HUES64 (cell line): ENCODE measurements around the gene PEX6.
"Not testable (repeated sequence)": the region's sequence is repeated elsewhere in the genome, so short reads cannot be mapped to it uniquely, and the experiment has no call there.

Source experiments
- H3K27ac ChIP-seq: 2 replicates; pipeline ENCODE4 v1.7.0; 2013; ENCODE audit warnings: low read depth, low read length, inconsistent platforms
- H3K27me3 ChIP-seq: 2 replicates; pipeline ENCODE4 v1.6.1; 2013; ENCODE audit warnings: mild to moderate bottlenecking, low read length; ENCODE audit not compliant: insufficient read depth
- H3K36me3 ChIP-seq: 2 replicates; pipeline ENCODE4 v1.6.1; 2013; ENCODE audit warnings: mild to moderate bottlenecking, low read length; ENCODE audit not compliant: insufficient read depth
- H3K4me1 ChIP-seq: 2 replicates; pipeline ENCODE4 v1.6.1; 2013; ENCODE audit warnings: mild to moderate bottlenecking, low read length, moderate library complexity; ENCODE audit not compliant: insufficient read depth
- H3K4me3 ChIP-seq: 2 replicates; pipeline ENCODE4 v1.5.1; 2013; ENCODE audit warnings: mild to moderate bottlenecking, low read length, moderate library complexity
- H3K9ac ChIP-seq: 2 replicates; pipeline ENCODE4 v1.6.1; 2013; ENCODE audit warnings: mild to moderate bottlenecking, low read depth, low read length
- H3K9me3 ChIP-seq: 2 replicates; pipeline ENCODE4 v1.6.1; 2013; ENCODE audit warnings: low read depth, low read length; ENCODE audit not compliant: insufficient read depth
- WGBS: fragments of 150-250, 120-280 bp; methylation state at CpG from one replicate; pipeline ENCODE4 v1.1.7; 2013; ENCODE audit warnings: missing lambda C conversion rate; 5-methylcytosine and 5-hydroxymethylcytosine counted together

The PEX6 gene

DNA sequence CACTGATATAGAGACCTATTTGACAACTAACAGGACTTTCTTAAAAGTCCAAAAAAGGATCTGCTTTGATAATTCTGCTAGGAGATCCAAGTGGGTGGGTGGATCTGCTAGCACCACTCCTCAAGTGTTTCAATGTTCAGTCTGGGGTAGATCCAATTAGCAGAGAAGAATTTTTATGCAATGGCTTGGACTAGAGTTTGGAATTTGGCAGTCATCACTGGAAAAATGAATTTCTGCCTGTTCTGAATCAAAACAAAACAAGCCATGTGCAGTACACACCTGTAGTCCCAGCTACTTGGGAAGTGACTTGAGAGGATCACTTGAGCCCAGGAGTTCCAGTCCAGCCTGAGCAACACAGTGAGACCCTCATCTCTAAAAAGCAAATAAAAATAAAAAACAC lies 31.0 kb downstream of the PEX6 start:
- H3K9me3 ChIP-seq = no peaks in the 10 kb centered on the region
- H3K27me3 ChIP-seq = no peaks in the 10 kb centered on the region
- no peak overlapping the region for H3K4me3 ChIP-seq
- H3K36me3 ChIP-seq = peaks cover 8% of the 10 kb centered on the region; the same call in 1 of the 2 replicates
- H3K4me1 ChIP-seq = no peaks in the 10 kb centered on the region; the same call in 1 of the 2 replicates
- no peak overlapping the region for H3K9ac ChIP-seq
- no peak overlapping the region for H3K27ac ChIP-seq

DNA sequence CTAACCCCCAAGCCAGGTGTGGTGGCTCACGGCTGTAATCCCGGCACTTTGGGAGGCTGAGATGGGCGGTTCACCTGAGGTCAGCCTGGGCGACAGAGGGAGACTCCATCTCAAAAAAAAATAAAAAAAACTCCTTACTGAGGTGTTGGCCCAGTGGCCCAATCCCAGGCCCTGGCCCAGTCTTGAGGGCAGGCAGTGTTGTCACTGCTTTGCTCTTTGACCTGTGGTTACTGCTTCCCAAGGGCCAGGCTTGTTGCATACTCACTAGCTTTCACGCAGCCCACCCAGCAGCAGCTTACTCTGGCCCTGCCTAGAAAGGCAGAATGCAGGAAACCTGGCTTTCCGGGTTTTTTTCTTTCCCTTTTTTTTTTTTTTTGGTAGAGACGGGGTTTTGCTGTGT lies 36.5 kb downstream of the PEX6 start:
- Histone ChIP-seq H3K9ac (no peak overlapping the region), H3K27ac (no peak overlapping the region), H3K27me3 (no peaks in the 10 kb centered on the region), H3K4me1 (no peaks in the 10 kb centered on the region), H3K9me3 (no peaks in the 10 kb centered on the region), H3K36me3 (peaks cover 45% of the 10 kb centered on the region), H3K4me3 (no peak overlapping the region)
- WGBS = 94% methylated on average over 6 of the region's 7 CpGs

DNA sequence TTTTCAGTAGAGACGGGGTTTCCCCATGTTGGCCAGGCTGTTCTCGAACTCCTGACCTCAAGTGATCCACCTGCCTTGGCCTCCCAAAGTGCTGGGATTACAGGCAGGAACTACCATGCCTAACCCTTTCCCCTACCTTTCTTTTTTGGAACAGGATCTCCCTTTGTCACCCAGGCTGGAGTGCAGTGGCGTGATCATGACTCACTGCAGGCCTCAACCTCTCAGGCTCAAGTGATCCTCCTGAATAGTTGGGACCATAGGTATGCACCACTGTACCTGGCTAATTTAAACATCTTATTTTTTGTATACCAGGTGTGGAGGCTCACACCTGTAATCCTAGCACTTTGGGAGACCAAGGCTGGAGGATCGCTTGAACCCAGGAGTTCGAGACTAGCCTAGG lies 37.6 kb downstream of the PEX6 start:
- not testable (repeated sequence) for H3K9ac ChIP-seq, H3K27ac ChIP-seq, H3K4me1 ChIP-seq, H3K4me3 ChIP-seq, H3K27me3 ChIP-seq, H3K9me3 ChIP-seq
- 97% methylated on average over 5 of the region's 5 CpGs for WGBS
- H3K36me3 ChIP-seq = peaks cover 56% of the 10 kb centered on the region

DNA sequence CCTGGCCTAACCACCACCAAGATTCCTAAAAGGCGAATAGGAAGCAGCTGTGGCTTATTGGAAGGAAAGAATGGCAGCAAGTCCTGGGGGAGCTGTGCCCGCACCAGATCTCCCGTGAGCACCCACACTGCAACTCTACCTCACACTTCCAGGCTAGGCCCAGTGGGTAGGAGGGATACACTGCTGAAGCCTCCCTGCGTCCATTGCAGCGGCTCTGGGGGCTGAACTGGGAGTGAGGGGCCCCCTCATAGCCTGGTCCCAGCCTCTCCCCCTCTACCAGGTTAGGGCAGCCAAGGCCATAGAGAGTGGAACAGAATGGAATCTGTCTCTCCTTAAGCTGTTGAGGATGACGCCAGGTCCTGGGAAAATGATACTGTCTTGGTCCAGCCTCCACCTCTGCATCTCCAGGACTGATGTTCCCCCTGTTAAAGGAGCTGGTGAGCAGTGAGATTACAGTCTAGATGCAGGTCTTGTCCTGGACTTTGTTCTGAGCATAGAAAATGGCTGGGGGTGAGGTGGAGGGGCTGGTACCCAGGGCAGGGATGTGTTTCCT lies 38.4 kb downstream of the PEX6 start:
- 100% methylated on average over 4 of the region's 6 CpGs for WGBS
- no peak overlapping the region for H3K4me3 ChIP-seq
- H3K36me3 ChIP-seq = peaks cover 64% of the 10 kb centered on the region
- no peaks in the 10 kb centered on the region for H3K27me3 ChIP-seq
- no peaks in the 10 kb centered on the region for H3K4me1 ChIP-seq
- H3K9ac ChIP-seq = no peak overlapping the region
- H3K27ac ChIP-seq = no peak overlapping the region
- H3K9me3 ChIP-seq = no peaks in the 10 kb centered on the region

DNA sequence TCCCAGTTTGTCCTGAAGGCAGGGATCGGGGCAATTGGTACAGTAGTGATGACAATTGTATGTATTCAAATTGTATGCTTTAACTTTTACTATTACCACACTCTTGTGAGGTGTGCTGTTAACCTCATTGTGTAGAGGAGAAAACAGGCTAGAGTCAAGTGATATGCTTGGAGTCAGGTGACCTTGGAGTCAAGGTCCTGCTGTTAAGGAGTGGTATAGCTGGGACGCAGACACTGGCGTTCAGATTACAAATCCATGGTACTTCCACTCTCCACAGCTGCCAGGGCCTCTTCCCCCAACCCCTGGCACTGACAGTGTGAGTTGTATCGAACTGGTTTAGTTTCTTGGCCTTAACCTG lies 39.2 kb downstream of the PEX6 start:
- Histone ChIP-seq H3K27me3 (no peaks in the 10 kb centered on the region), H3K9ac (no peak overlapping the region), H3K9me3 (no peaks in the 10 kb centered on the region), H3K4me3 (no peak overlapping the region), H3K36me3 (peaks cover 72% of the 10 kb centered on the region), H3K4me1 (no peaks in the 10 kb centered on the region), H3K27ac (no peak overlapping the region)
- 89% methylated on average over 4 of the region's 4 CpGs for WGBS

DNA sequence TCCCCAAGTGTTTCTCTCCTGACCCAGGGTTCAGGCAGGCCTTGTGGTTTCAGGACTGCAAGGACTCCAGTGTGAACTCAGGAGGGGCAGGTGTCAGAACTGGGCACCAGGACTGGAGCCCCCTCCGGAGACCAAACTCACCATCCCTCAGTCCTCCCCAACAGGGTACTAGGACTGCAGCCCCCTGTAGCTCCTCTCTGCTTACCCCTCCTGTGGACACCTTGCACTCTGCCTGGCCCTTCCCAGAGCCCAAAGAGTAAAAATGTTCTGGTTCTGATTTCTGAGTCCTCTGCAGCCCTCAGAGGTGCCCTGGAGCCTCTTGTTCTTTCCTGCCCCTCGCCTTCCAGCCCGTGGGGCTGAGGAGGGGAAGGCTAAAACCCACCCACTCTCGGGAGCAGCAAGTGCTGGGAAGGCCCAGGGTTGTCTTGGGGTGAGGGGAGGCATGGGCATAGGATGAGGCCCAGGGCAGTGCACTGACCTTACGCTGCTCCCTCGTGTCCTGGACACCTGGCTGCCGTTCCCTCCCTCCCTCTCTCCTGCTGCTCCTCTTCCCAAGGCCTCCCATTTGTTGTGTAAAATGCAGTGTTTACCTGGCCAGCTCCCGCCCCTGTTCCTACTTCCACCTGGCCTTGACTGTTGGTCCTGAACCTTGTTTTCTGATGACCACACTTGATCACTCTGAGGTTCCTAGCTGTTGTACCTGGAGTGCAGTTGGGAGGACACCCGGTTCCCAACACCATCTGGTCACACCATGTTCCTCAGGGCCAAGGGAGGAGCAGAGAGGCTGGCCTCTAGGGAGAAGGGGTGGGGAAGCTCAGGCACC lies 39.8 kb downstream of the PEX6 start:
- Histone ChIP-seq H3K4me3 (no peak overlapping the region), H3K9me3 (no peaks in the 10 kb centered on the region), H3K27ac (no peak overlapping the region), H3K27me3 (no peaks in the 10 kb centered on the region), H3K36me3 (peaks cover 77% of the 10 kb centered on the region), H3K4me1 (no peaks in the 10 kb centered on the region), H3K9ac (no peak overlapping the region)
- WGBS = 87% methylated on average over 9 of the region's 9 CpGs

DNA sequence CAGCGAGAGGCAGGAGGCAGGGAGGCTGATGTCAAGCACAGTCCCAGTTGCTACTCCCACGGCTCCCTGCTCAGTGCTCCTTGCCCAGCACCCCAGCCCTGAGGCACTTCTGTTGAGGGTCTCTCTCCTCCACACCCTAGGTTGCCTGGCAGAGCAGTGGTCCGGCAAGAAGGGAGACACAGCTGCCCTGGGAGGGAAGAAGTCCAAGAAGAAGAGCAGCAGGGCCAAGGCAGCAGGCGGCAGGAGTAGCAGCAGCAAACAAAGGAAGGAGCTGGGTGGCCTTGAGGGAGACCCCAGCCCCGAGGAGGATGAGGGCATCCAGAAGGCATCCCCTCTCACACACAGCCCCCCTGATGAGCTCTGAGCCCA lies 40.6 kb downstream of the PEX6 start:
- 83% methylated on average over 5 of the region's 5 CpGs for WGBS
- Histone ChIP-seq H3K4me3 (no peak overlapping the region), H3K9ac (no peak overlapping the region), H3K36me3 (peaks cover 76% of the 10 kb centered on the region), H3K27ac (no peak overlapping the region), H3K27me3 (no peaks in the 10 kb centered on the region), H3K9me3 (no peaks in the 10 kb centered on the region), H3K4me1 (no peaks in the 10 kb centered on the region)

DNA sequence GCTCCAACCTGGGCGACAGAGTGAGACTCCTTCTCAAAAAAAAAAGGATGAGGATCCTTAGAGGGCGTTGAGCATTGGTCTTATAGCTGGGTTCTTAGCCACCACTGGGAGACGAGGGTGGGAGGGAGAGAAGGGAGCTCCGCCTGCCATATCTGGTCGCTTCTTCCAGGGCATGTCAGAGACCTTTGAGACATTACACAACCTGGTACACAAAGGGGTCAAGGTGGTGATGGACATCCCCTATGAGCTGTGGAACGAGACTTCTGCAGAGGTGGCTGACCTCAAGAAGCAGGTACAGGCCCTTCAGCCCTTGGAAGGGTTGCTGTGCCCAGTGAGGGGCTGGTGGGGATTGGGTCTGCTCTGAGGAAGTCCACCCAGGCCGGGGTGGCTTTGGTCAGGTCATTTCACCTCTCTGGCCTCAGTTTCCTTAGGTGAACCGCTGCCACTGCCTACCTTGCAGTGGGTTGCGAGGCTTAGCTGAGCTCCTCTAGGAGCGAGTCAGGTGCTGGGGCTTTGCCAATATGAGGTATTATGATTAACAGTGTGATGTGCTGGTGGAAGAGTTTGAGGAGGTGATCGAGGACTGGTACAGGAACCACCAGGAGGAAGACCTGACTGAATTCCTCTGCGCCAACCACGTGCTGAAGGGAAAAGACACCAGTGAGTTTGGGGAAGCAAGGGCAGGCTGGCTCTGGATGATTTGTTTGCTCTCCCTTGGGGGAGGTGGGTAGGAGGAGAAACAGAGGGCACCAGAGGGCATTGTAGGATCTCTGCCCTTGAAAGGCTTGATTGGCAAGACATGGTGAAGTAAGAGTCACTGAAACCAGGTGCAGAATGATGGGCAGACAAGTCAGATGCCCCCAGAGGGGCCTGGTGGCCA lies 41.2 kb downstream of the PEX6 start:
- WGBS = 96% methylated on average over 13 of the region's 13 CpGs
- Histone ChIP-seq H3K9me3 (no peaks in the 10 kb centered on the region), H3K27me3 (no peaks in the 10 kb centered on the region), H3K4me1 (no peaks in the 10 kb centered on the region), H3K27ac (no peak overlapping the region), H3K4me3 (no peak overlapping the region), H3K36me3 (peaks cover 82% of the 10 kb centered on the region), H3K9ac (no peak overlapping the region)

DNA sequence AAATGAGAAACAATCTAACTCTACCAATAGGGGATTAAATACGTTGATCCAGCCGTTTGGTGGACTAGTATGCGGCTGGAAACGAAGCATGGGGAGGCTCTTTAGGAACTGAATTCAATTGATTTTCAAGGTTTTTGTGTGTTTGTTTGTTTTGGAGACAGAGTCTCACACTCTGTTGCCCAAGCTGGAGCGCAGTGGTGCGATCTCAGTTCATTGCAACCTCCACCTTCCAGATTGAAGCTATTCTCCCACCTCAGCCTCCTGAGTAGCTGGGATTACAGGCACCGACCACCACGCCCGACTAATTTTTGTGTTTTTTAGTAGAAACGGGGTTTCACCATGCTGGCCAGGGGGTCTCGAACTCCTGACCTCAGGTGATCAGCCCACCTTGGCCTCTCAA lies 42.6 kb downstream of the PEX6 start:
- H3K9ac ChIP-seq = no peak overlapping the region
- no peaks in the 10 kb centered on the region for H3K4me1 ChIP-seq
- H3K9me3 ChIP-seq = no peaks in the 10 kb centered on the region
- no peaks in the 10 kb centered on the region for H3K27me3 ChIP-seq
- H3K36me3 ChIP-seq = peaks cover 87% of the 10 kb centered on the region
- WGBS = 95% methylated on average over 11 of the region's 11 CpGs
- no peak overlapping the region for H3K27ac ChIP-seq
- H3K4me3 ChIP-seq = no peak overlapping the region

DNA sequence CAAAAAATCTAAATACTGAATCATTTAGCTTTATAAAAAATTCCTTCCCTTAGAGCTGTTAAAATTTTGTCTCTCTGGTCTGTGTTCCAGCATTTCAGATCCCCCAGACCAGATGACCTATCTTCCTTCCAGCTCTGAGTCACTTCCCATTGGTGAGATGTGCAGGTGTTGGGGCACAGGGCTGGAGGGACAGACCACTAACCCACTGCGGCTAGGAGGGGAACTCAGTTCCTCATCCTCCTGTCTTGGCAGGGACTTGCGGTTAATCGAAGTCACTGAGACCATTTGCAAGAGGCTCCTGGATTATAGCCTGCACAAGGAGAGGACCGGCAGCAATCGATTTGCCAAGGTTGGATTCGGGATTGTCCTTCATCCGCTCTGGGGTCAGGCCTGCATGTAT lies 43.7 kb downstream of the PEX6 start:
- H3K9me3 ChIP-seq = no peaks in the 10 kb centered on the region
- H3K27ac ChIP-seq = no peak overlapping the region
- H3K4me1 ChIP-seq = no peaks in the 10 kb centered on the region
- no peak overlapping the region for H3K4me3 ChIP-seq
- H3K27me3 ChIP-seq = no peaks in the 10 kb centered on the region
- H3K9ac ChIP-seq = no peak overlapping the region
- H3K36me3 ChIP-seq = peaks cover 80% of the 10 kb centered on the region
- 94% methylated on average over 7 of the region's 7 CpGs for WGBS

DNA sequence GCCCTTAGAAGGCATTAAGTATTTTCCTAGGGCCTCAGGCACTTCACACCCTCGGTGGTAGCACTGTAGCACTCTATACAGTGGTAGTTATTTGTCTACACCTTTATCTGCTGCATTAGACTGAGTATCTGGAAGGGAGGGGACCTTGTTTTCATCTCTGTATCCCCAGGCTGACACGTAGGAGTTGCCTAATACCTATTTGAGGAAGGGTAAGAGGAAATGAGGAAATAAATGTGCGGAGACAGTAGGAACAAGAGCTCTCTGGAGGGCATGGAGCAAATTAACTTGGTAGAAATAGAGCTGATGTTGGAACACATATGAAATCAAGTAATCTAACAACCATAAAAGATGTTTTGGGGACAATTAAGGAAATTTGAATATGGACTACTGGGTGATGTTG lies 45.8 kb downstream of the PEX6 start:
- Histone ChIP-seq H3K27ac (no peak overlapping the region), H3K27me3 (no peaks in the 10 kb centered on the region), H3K9ac (no peak overlapping the region), H3K4me1 (no peaks in the 10 kb centered on the region), H3K4me3 (no peak overlapping the region), H3K36me3 (peaks cover 63% of the 10 kb centered on the region), H3K9me3 (no peaks in the 10 kb centered on the region)
- 86% methylated on average over 3 of the region's 3 CpGs for WGBS
